Epithelial cell of esophagus (primary cell): ENCODE data around the gene ARMCX5.

Experiments
- DNase-seq: peaks from one replicate; pipeline ENCODE4 v3.0.0; 2010; ENCODE audit warnings: low read depth
- H3K4me3 ChIP-seq: 2 replicates; pipeline ENCODE4 v1.5.1; 2011; ENCODE audit warnings: mild to moderate bottlenecking, low read length, control low read depth
- CTCF ChIP-seq: IDR thresholded peaks from 2 replicates; pipeline ENCODE4 v1.5.1; 2011; ENCODE audit warnings: low read depth, mild to moderate bottlenecking, low read length, control low read depth, inconsistent platforms; ENCODE audit not compliant: insufficient read depth; ENCODE audit errors: missing control alignments

ARMCX5 gene

GRCh38 chrX:102651242-102652011 is 52.1 kb downstream of the ARMCX5 start, which contains the start of gene GPRASP1:
Gene GPRASP1 (plus strand): TSS chrX:102651483. CDS start chrX:102653914, 2,431 bp downstream.
- H3K4me3 ChIP-seq, result peak within 1 kb of the TSS; percentile 37
- no peak for TF ChIP-seq CTCF
- no peak for DNase-seq

- peak; percentile 54 for TF ChIP-seq CTCF
- peak; percentile 26 for DNase-seq
- peak overlapping the region; percentile 37 for H3K4me3 ChIP-seq
These were observed 52.8 kb downstream of the ARMCX5 start for GRCh38 chrX:102652031-102652688.
